DND-41 (cell line): ENCODE measurements around the gene WDR43.

Experiments
- EZH2 ChIP-seq: IDR thresholded peaks from 3 replicates; pipeline ENCODE4 v1.6.1; 2012; ENCODE audit warnings: borderline replicate concordance, low read depth, mild to moderate bottlenecking, moderate library complexity, low read length, inconsistent platforms; ENCODE audit not compliant: severe bottlenecking
- TF ChIP-seq, protein P1 (sequence below): IDR thresholded peaks from 2 replicates; pipeline ENCODE4 v1.5.1; 2012; ENCODE audit warnings: borderline replicate concordance, low read length, moderate library complexity, mild to moderate bottlenecking; ENCODE audit not compliant: poor library complexity, severe bottlenecking; ENCODE audit errors: extremely low read depth

- TF ChIP-seq, protein P1, sequence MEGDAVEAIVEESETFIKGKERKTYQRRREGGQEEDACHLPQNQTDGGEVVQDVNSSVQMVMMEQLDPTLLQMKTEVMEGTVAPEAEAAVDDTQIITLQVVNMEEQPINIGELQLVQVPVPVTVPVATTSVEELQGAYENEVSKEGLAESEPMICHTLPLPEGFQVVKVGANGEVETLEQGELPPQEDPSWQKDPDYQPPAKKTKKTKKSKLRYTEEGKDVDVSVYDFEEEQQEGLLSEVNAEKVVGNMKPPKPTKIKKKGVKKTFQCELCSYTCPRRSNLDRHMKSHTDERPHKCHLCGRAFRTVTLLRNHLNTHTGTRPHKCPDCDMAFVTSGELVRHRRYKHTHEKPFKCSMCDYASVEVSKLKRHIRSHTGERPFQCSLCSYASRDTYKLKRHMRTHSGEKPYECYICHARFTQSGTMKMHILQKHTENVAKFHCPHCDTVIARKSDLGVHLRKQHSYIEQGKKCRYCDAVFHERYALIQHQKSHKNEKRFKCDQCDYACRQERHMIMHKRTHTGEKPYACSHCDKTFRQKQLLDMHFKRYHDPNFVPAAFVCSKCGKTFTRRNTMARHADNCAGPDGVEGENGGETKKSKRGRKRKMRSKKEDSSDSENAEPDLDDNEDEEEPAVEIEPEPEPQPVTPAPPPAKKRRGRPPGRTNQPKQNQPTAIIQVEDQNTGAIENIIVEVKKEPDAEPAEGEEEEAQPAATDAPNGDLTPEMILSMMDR, result no peak
- no peak for TF ChIP-seq EZH2
These were observed 3.6 kb downstream of the WDR43 start for GRCh38 chr2:28898048-28898447.
